K562 (cell line): ENCODE data around the gene KIF18B. TPM values are rescaled to one million over a fixed set of nuclear protein-coding genes. Genes with fewer than 3 reads are reported as not detected.

ENCODE experiments used
- BHLHE40 ChIP-seq: IDR thresholded peaks from 2 replicates; pipeline ENCODE4 v1.6.1; 2011; ENCODE audit warnings: low read length, improper control_type of control experiment
- DACH1 ChIP-seq: fragments of 450-650 bp; IDR thresholded peaks from 2 replicates; pipeline ENCODE4 v1.6.1; 2018; ENCODE audit not compliant: partially characterized antibody
- ELF1 ChIP-seq: fragments of 200-800 bp; sonication (Bioruptor generic); IDR thresholded peaks from 2 replicates; pipeline ENCODE4 v1.6.1; 2016; ENCODE audit warnings: missing genetic modification characterization, missing compliant biosample characterization
- ETV6 ChIP-seq, 3 experiments: fragments of 150-350 bp in 1 of 3; sonication (generic) in 1 of 3; formaldehyde crosslinking in 1 of 3; IDR thresholded peaks; 2 replicates each; pipeline versions ENCODE4 v1.6.1 to v1.8.0; 2014 to 2022; ENCODE audit warnings: borderline replicate concordance in 2 of 3, low read depth in 2 of 3, antibody characterized with exemption in 1 of 3, low read length in 1 of 3, mild to moderate bottlenecking in 1 of 3, missing genetic modification reagents in 1 of 3
- HMG20B ChIP-seq: fragments of 250-450 bp; sonication (Bioruptor Pico); IDR thresholded peaks from 2 replicates; pipeline ENCODE4 v1.5.0; 2021; ENCODE audit warnings: mild to moderate bottlenecking
- LCOR ChIP-seq: sonication (generic); formaldehyde crosslinking; IDR thresholded peaks from 2 replicates; pipeline ENCODE4 v1.8.0; 2022; ENCODE audit warnings: mild to moderate bottlenecking, missing genetic modification reagents
- MCM5 ChIP-seq: fragments of 450-650 bp; IDR thresholded peaks from 2 replicates; pipeline ENCODE4 v1.6.1; 2016; ENCODE audit warnings: low read depth
- MEF2D ChIP-seq: conservative IDR thresholded peaks from 2 replicates; pipeline ENCODE4 v1.6.1; 2016; ENCODE audit warnings: low read depth, missing genetic modification characterization, missing compliant biosample characterization
- NFATC3 ChIP-seq: fragments of 450-650 bp; IDR thresholded peaks from 2 replicates; pipeline ENCODE4 v1.6.1; 2017; ENCODE audit warnings: mild to moderate bottlenecking
- NR0B1 ChIP-seq: fragments of 450-650 bp; IDR thresholded peaks from one replicate; pipeline ENCODE4 v1.6.1; 2018; ENCODE audit warnings: mild to moderate bottlenecking, moderate library complexity; ENCODE audit not compliant: partially characterized antibody
- PCBP2 ChIP-seq: fragments of 200-400 bp; formaldehyde crosslinking; IDR thresholded peaks from 2 replicates; pipeline ENCODE4 v1.6.1; 2018; ENCODE audit warnings: low read length, low read depth, mild to moderate bottlenecking, moderate library complexity; ENCODE audit not compliant: poor library complexity, severe bottlenecking
- POU5F1 ChIP-seq: fragments of 150-350 bp; IDR thresholded peaks from 2 replicates; pipeline ENCODE4 v1.6.1; 2014; ENCODE audit warnings: borderline replicate concordance, low read length, low read depth, mild to moderate bottlenecking; ENCODE audit not compliant: partially characterized antibody
- PRMT5 ChIP-seq: sonication (generic); formaldehyde crosslinking; IDR thresholded peaks from 2 replicates; pipeline ENCODE4 v1.5.0; 2020; ENCODE audit warnings: missing genetic modification reagents
- RBM14 ChIP-seq: fragments of 200-400 bp; formaldehyde crosslinking; IDR thresholded peaks from 2 replicates; pipeline ENCODE4 v1.6.1; 2018; ENCODE audit warnings: low read depth, mild to moderate bottlenecking, low read length, moderate library complexity, borderline replicate concordance; ENCODE audit not compliant: insufficient read depth
- SMAD2 ChIP-seq: fragments of 150-350 bp; IDR thresholded peaks from 2 replicates; pipeline ENCODE4 v1.6.1; 2014; ENCODE audit warnings: low read depth, mild to moderate bottlenecking, low read length
- TAF1 ChIP-seq: IDR thresholded peaks from 2 replicates; pipeline ENCODE4 v1.6.1; 2011; ENCODE audit warnings: mild to moderate bottlenecking, low read length, moderate library complexity; ENCODE audit not compliant: insufficient read depth, control insufficient read depth, severe bottlenecking; ENCODE audit errors: extremely low read depth
- USF1 ChIP-seq: sonication (generic); formaldehyde crosslinking; IDR thresholded peaks from 2 replicates; pipeline ENCODE4 v1.9.0; 2022; ENCODE audit warnings: mild to moderate bottlenecking, missing genetic modification reagents
- YY1 ChIP-seq, 3 experiments: IDR thresholded peaks; 2 replicates each; pipeline ENCODE4 v1.6.1; 2011; ENCODE audit warnings: low read length in 2 of 3, mild to moderate bottlenecking in 2 of 3, moderate library complexity in 2 of 3, borderline replicate concordance in 1 of 3, control low read depth in 1 of 3, low read depth in 1 of 3; ENCODE audit not compliant: insufficient read depth in 3 of 3, insufficient replicate concordance in 2 of 3, control insufficient read depth in 1 of 3, insufficient read length in 1 of 3; ENCODE audit errors: extremely low read depth in 1 of 3
- ZKSCAN1 ChIP-seq: fragments of 150-350 bp; IDR thresholded peaks from 2 replicates; pipeline ENCODE4 v1.6.1; 2016; ENCODE audit warnings: low read depth, low read length
- ZNF146 ChIP-seq: IDR thresholded peaks from one replicate; pipeline ENCODE4 v1.6.1; 2018; ENCODE audit warnings: missing compliant biosample characterization; ENCODE audit not compliant: unreplicated experiment
- ZNF274 ChIP-seq: IDR thresholded peaks from 2 replicates; pipeline ENCODE4 v1.6.1; 2011; ENCODE audit warnings: low read depth, mild to moderate bottlenecking, low read length, moderate library complexity, borderline replicate concordance
- ZNF830 ChIP-seq: fragments of 250-450 bp; sonication (Bioruptor Pico); IDR thresholded peaks from 2 replicates; pipeline ENCODE4 v1.5.0; 2021; ENCODE audit warnings: mild to moderate bottlenecking
- polyA plus RNA-seq, 8 experiments: library from polyadenylated mRNA; depleted of rRNA in 4 of 8; stranded (reverse) in 5 of 8; unstranded in 3 of 8; fragments of >200 nt; fragmentation: Nextera tagmentation in 2 of 8; fragmentation: Illumina TruSeq in 1 of 8; extraction: Ambion mirVana in 2 of 8; extraction: Trizol in 1 of 8; gene quantifications; 2 replicates each; pipeline versions ENCODE4 v1.2.1 to v1.2.3, GENCODE V29; 2011 to 2014; ENCODE audit warnings: inconsistent platforms in 1 of 8, missing spikeins in 1 of 8
- total RNA-seq, 7 experiments: library from RNA; depleted of rRNA in 6 of 7; stranded (reverse); fragments of >200 nt in 6 of 7; fragmentation: Illumina TruSeq in 2 of 7; extraction: Trizol in 2 of 7; gene quantifications; 2 replicates each; pipeline versions ENCODE4 v1.2.1 to v1.2.3, GENCODE V29; 2011 to 2021; ENCODE audit warnings: low replicate concordance in 1 of 7
- TF ChIP-seq, protein P1 (sequence below): fragments of 450-650 bp; formaldehyde crosslinking; IDR thresholded peaks from 2 replicates; pipeline ENCODE4 v1.4.0; 2020; ENCODE audit warnings: mild to moderate bottlenecking, mixed read lengths

Gene KIF18B
- total and polyA plus RNA-seq, 9 of the 15 experiments (the other 6 are each of a cell fraction or from before 2014, with no cell fraction given), result 2.0 to 42.8 (median 13.2) TPM

- TF ChIP-seq POU5F1 (no peak), YY1 (IDR thresholded peaks at IDR 0.05; ENCODE audit: borderline replicate concordance in 1 of 3, control insufficient read depth in 1 of 3, extremely low read depth in 1 of 3, insufficient read depth in 3 of 3, insufficient read length in 1 of 3, insufficient replicate concordance in 2 of 3, low read depth in 1 of 3, low read length in 2 of 3) (peak in 2 of 3 experiments; percentile 5 to 51), PRMT5 (CRISPR knock-in tag) (no peak), ZKSCAN1 (0 out of 2 replicates have a peak, but pooled peaks have one; percentile 44), USF1 (CRISPR knock-in tag) (peak; percentile 31; the same call in 1 of the 2 replicates), MCM5 (no peak), ZNF146 (CRISPR knock-in tag) (no peak), MEF2D (tag) (no peak), ELF1 (tag) (peak; percentile 91), DACH1 (no peak), LCOR (peak; percentile 73), RBM14 (no peak), ETV6 (IDR thresholded peaks at IDR 0.05; ENCODE audit: borderline replicate concordance in 1 of 2, low read depth in 2 of 2, low read length in 1 of 2) (no peak; a peak in 1 of 4 replicates), ETV6 (CRISPR knock-in tag; IDR thresholded peaks at IDR 0.05; ENCODE audit: borderline replicate concordance) (no peak), NFATC3 (no peak), SMAD2 (no peak), ZNF274 (no peak), TAF1 (peak; percentile 87), BHLHE40 (peak; percentile 26; the same call in 1 of the 2 replicates), PCBP2 (no peak), ZNF830 (CRISPR knock-in tag) (no peak), HMG20B (CRISPR knock-in tag) (no peak), NR0B1 (no peak)
- TF ChIP-seq, protein P1, sequence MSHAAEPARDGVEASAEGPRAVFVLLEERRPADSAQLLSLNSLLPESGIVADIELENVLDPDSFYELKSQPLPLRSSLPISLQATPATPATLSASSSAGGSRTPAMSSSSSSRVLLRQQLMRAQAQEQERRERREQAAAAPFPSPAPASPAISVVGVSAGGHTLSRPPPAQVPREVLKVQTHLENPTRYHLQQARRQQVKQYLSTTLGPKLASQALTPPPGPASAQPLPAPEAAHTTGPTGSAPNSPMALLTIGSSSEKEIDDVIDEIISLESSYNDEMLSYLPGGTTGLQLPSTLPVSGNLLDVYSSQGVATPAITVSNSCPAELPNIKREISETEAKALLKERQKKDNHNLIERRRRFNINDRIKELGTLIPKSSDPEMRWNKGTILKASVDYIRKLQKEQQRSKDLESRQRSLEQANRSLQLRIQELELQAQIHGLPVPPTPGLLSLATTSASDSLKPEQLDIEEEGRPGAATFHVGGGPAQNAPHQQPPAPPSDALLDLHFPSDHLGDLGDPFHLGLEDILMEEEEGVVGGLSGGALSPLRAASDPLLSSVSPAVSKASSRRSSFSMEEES (CRISPR knock-in tag), result no peak
Observed at GRCh38 chr17:44947461-44948314, at the start of gene KIF18B (continued).
